Endothelial cell (in vitro differentiated cells): ENCODE results near the gene IGF2. TPM values are rescaled to one million over a fixed set of nuclear protein-coding genes. Genes with fewer than 3 reads are reported as not detected.
A peak's percentile ranks its signal among the peaks of the same experiment; 100 is the strongest.

Source experiments
- DNase-seq: peaks from one replicate; pipeline ENCODE4 v3.0.0; 2021; ENCODE audit warnings: low spot score
- H3K27ac Mint-ChIP-seq: one replicate; pipeline ENCODE4 v1.8.0; 2021; ENCODE audit warnings: mixed read lengths, inconsistent platforms; ENCODE audit not compliant: unreplicated experiment
- H3K27me3 Mint-ChIP-seq: one replicate; pipeline ENCODE4 v1.8.0; 2021; ENCODE audit warnings: mild to moderate bottlenecking, moderate library complexity, mixed read lengths, inconsistent platforms; ENCODE audit not compliant: unreplicated experiment
- H3K36me3 Mint-ChIP-seq: one replicate; pipeline ENCODE4 v1.8.0; 2021; ENCODE audit warnings: mild to moderate bottlenecking, low read depth, mixed read lengths, inconsistent platforms; ENCODE audit not compliant: unreplicated experiment
- H3K4me1 Mint-ChIP-seq: one replicate; pipeline ENCODE4 v1.8.0; 2021; ENCODE audit warnings: mild to moderate bottlenecking, mixed read lengths, inconsistent platforms; ENCODE audit not compliant: unreplicated experiment
- H3K4me3 Mint-ChIP-seq: one replicate; pipeline ENCODE4 v1.8.0; 2021; ENCODE audit warnings: mild to moderate bottlenecking, mixed read lengths, inconsistent platforms; ENCODE audit not compliant: unreplicated experiment
- H3K9me3 Mint-ChIP-seq: one replicate; pipeline ENCODE4 v1.8.0; 2021; ENCODE audit warnings: mixed read lengths, inconsistent platforms; ENCODE audit not compliant: unreplicated experiment
- CTCF ChIP-seq: fragments of 200-600 bp; sonication (generic); IDR thresholded peaks from one replicate; pipeline ENCODE4 v1.5.0; 2021; ENCODE audit warnings: antibody characterized with exemption; ENCODE audit not compliant: unreplicated experiment
- total RNA-seq: library from RNA; stranded (reverse); fragmentation: NEBNext Ultra II Directional; extraction: Animal tissue kit (Norgen Biotek cat#: 25700); gene quantifications from one replicate; pipeline ENCODE4 v1.2.1, GENCODE V29; 2021; ENCODE audit not compliant: unreplicated experiment

Gene IGF2
- total RNA-seq, 1 donor from 2014 or later: 2.1 TPM

DNA sequence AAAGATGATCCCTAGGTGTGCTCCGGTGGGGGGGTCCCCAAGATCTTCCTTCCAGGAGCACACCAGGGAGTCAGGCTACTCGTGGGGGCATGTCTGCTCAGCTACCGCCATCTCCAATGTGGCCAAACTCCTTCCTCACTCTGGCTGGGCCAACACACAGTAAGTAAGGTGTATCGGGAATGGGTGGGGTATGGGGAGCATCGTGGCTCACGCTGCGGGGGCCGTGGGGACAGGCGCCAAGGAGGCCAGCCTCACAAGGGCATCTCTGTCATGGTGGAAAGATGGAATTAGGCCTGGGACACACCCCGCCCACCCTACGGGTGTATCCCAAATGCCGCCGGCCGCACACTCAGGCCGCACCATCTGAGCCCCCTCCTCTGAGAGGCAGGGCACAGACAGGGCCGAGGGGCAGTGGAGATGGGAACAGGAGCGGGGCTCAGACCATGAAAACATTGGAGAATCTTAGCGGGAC lies 8.3 kb downstream of the IGF2 start:
- H3K4me3 Mint-ChIP-seq: no peak overlapping the region
- H3K27ac Mint-ChIP-seq: no peak overlapping the region
- no peaks in the 10 kb centered on the region for H3K9me3 Mint-ChIP-seq
- TF ChIP-seq CTCF: no peak
- peaks cover 13% of the 10 kb centered on the region for H3K27me3 Mint-ChIP-seq
- no peaks in the 10 kb centered on the region for H3K4me1 Mint-ChIP-seq
- no peak for DNase-seq
- peaks cover 5% of the 10 kb centered on the region for H3K36me3 Mint-ChIP-seq

GRCh38 chr11:2129699-2130366 lies 9.4 kb downstream of the IGF2 start:
- peaks cover 5% of the 10 kb centered on the region for H3K36me3 Mint-ChIP-seq
- no peak for DNase-seq
- TF ChIP-seq CTCF: no peak
- no peak overlapping the region for H3K27ac Mint-ChIP-seq
- no peaks in the 10 kb centered on the region for H3K4me1 Mint-ChIP-seq
- H3K4me3 Mint-ChIP-seq: no peak overlapping the region
- H3K9me3 Mint-ChIP-seq: no peaks in the 10 kb centered on the region
- peaks cover 13% of the 10 kb centered on the region for H3K27me3 Mint-ChIP-seq

DNA sequence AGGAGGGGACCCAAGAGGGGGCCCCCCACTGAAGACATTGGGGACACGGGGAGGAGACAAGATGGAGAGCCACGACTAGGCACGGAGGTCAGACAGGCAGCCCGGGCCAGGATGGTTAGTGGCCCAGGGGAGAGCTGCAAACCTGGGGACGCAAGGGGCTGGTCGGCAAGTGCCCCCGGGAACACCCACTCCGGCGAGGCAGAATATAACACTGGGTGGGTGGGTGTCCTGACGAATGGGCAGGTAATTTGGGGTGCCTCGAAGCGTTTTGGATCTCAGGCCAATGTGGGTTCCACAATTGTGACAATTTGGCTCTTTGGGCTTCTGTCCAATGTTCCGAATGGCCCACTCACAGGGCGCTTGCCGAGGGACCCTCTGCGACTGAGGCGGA lies 9.9 kb downstream of the IGF2 start:
- DNase-seq: no peak
- H3K36me3 Mint-ChIP-seq: peaks cover 5% of the 10 kb centered on the region
- peaks cover 16% of the 10 kb centered on the region for H3K27me3 Mint-ChIP-seq
- H3K4me3 Mint-ChIP-seq: no peak overlapping the region
- no peaks in the 10 kb centered on the region for H3K4me1 Mint-ChIP-seq
- H3K27ac Mint-ChIP-seq: no peak overlapping the region
- H3K9me3 Mint-ChIP-seq: no peaks in the 10 kb centered on the region
- TF ChIP-seq CTCF: no peak

DNA sequence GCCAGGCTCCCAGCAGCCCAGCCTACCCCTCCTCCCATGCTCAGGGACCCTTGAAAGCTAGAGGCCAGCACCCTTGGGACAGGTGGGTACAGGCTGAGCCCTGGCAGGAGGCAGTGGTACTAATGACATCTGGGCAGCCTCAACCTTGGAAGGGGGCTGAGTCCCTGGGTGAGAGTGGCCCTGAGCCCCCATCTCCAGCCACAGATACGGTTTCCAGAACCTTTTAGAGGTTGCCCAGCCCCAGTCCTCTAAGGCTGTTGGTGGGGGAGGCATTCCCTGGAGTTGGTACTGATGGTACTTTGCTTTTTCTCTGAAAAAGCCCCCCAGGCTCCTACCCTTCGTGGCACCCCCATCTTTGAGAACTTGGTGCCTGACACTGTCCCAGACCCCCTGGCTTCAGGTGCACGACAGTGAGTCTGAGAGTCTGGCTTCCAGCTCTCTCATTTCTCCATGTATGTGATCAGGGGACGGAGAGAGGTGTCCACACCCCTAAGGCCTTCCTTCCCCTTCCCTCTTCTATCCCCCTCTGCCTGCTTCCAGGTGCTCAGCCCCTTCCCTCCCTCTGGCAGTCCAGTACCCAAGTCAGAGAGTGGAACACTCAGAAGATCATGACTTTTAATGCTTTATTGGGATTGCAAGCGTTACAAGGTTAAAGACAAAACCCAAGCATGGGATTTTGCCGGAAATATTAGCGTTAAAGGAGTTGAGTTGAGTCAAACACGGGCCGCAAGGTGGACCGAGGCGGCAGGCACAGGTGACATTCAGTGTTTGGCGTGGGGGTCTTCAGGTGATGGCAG lies 10.5 kb downstream of the IGF2 start:
- DNase-seq: no peak
- TF ChIP-seq CTCF: no peak
- H3K27me3 Mint-ChIP-seq: peaks cover 16% of the 10 kb centered on the region

DNA sequence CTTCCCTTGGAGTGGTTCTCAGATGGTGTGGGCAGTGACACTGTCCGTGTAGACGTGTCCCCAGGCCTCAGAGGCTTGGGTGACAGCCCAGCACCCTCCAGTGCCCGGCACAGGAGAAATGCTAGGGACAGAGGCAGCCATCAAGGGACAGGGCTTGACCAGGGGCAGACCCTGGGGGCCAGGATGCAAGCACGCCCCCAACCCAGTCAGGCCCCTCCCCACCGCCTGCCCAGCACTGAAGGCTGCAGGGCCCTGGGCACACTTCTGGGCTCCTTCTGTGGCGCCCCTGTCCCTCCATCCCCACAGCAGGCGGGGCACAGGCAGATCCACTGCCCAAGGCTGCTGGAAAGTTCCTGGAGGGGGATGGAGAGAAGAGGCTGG lies 11.1 kb downstream of the IGF2 start:
- peaks cover 5% of the 10 kb centered on the region for H3K36me3 Mint-ChIP-seq
- no peak for TF ChIP-seq CTCF
- H3K4me1 Mint-ChIP-seq: no peaks in the 10 kb centered on the region
- peaks cover 18% of the 10 kb centered on the region for H3K27me3 Mint-ChIP-seq
- no peak overlapping the region for H3K27ac Mint-ChIP-seq
- DNase-seq: no peak
- H3K4me3 Mint-ChIP-seq: no peak overlapping the region
- no peaks in the 10 kb centered on the region for H3K9me3 Mint-ChIP-seq

More for the DNA sequence above, 10.5 kb downstream of the IGF2 start:
- Mint-ChIP-seq H3K27ac (peak overlapping the region; percentile 14), H3K9me3 (no peaks in the 10 kb centered on the region), H3K36me3 (peaks cover 5% of the 10 kb centered on the region), H3K4me1 (no peaks in the 10 kb centered on the region), H3K4me3 (no peak overlapping the region)
